ENCODE measurements around the gene LPXN.
"Not testable (repeated sequence)": the region's sequence is repeated elsewhere in the genome, so short reads cannot be mapped to it uniquely, and the experiment has no call there.

LPXN gene

GRCh38 chr11:58579192-58580129 lies 3.8 kb upstream of the LPXN start:
- DNase-seq (ENCODE audit: low read depth) = peak; percentile 53

GRCh38 chr11:58578635-58579191 lies 3.1 kb upstream of the LPXN start, which contains the start of gene ZFP91:
Gene ZFP91, plus strand, starts transcription at chr11:58579063. Its CDS starts 219 bp downstream, at chr11:58579282.
- DNase-seq (ENCODE audit: low read depth) = peak; percentile 91

GRCh38 chr11:58578136-58578634 lies 2.5 kb upstream of the LPXN start:
- DNase-seq (ENCODE audit: low read depth) = peak; percentile 98

GRCh38 chr11:58577555-58578135 lies 2.0 kb upstream of the LPXN start:
- peak; percentile 75 for DNase-seq (ENCODE audit: low read depth)

GRCh38 chr11:58576887-58577471 lies 1.3 kb upstream of the LPXN start:
- DNase-seq (ENCODE audit: low read depth) = peak; percentile 36

- DNase-seq (ENCODE audit: low read depth) = no peak
Measured at GRCh38 chr11:58574881-58575280, 775 bp downstream of the LPXN start.

GRCh38 chr11:58573451-58574104 lies 2.1 kb downstream of the LPXN start:
- peak; percentile 64 for DNase-seq (ENCODE audit: low read depth)

GRCh38 chr11:58572906-58573305 lies 2.8 kb downstream of the LPXN start:
- DNase-seq (ENCODE audit: low read depth) = not testable (repeated sequence)

GRCh38 chr11:58567889-58568512 lies 7.7 kb downstream of the LPXN start:
- no peak for DNase-seq (ENCODE audit: low read depth)

- no peak for DNase-seq (ENCODE audit: low read depth)
Measured at GRCh38 chr11:58564231-58564630, 11.4 kb downstream of the LPXN start.

- DNase-seq (ENCODE audit: low read depth) = no peak
Measured at GRCh38 chr11:58562375-58562800, 13.3 kb downstream of the LPXN start.

- no peak for DNase-seq (ENCODE audit: low read depth)
Measured at GRCh38 chr11:58561394-58562098, 14.1 kb downstream of the LPXN start.

GRCh38 chr11:58560842-58561241 lies 14.8 kb downstream of the LPXN start:
- DNase-seq (ENCODE audit: low read depth) = no peak

- DNase-seq (ENCODE audit: low read depth) = no peak
Measured at GRCh38 chr11:58549644-58550043, 26.0 kb downstream of the LPXN start.

- DNase-seq (ENCODE audit: low read depth) = no peak
Measured at GRCh38 chr11:58546841-58547240, 28.8 kb downstream of the LPXN start.

- DNase-seq (ENCODE audit: low read depth) = no peak
Measured at GRCh38 chr11:58531865-58532341, 43.8 kb downstream of the LPXN start.

GRCh38 chr11:58530236-58530635 lies 45.4 kb downstream of the LPXN start:
- no peak for DNase-seq (ENCODE audit: low read depth)

GRCh38 chr11:58527429-58527828 lies 48.2 kb downstream of the LPXN start:
- DNase-seq (ENCODE audit: low read depth) = no peak

GRCh38 chr11:58526721-58527120 lies 48.9 kb downstream of the LPXN start:
- DNase-seq (ENCODE audit: low read depth) = no peak

- no peak for DNase-seq (ENCODE audit: low read depth)
Measured at GRCh38 chr11:58525037-58525614, 50.5 kb downstream of the LPXN start.
